GM12878 (cell line): Measurements from ENCODE around the gene RNPEP.

Experiments used
- BCL11A ChIP-seq: IDR thresholded peaks from 2 replicates; pipeline ENCODE4 v1.6.1; 2011; ENCODE audit warnings: low read depth, low read length
- BCLAF1 ChIP-seq: fragments of 450-650 bp; IDR thresholded peaks from 2 replicates; pipeline ENCODE4 v1.6.1; 2017; ENCODE audit warnings: antibody characterized with exemption, mild to moderate bottlenecking, moderate library complexity
- CTCF ChIP-seq, 3 experiments: IDR thresholded peaks in 2 of 3; conservative IDR thresholded peaks in 1 of 3; 2 replicates each; pipeline ENCODE4 v1.5.1; 2011; ENCODE audit warnings: low read depth in 3 of 3, low read length in 3 of 3, mild to moderate bottlenecking in 3 of 3, control low read depth in 2 of 3, moderate library complexity in 2 of 3, inconsistent platforms in 1 of 3, mixed read lengths in 1 of 3; ENCODE audit not compliant: control insufficient read depth in 2 of 3, insufficient read depth in 1 of 3; ENCODE audit errors: extremely low read depth in 1 of 3
- MAX ChIP-seq: IDR thresholded peaks from 2 replicates; pipeline ENCODE4 v1.6.1; 2012; ENCODE audit warnings: low read depth, low read length, improper control_type of control experiment
- MEF2A ChIP-seq: IDR thresholded peaks from 2 replicates; pipeline ENCODE4 v1.6.1; 2011; ENCODE audit warnings: low read depth, mild to moderate bottlenecking, low read length, moderate library complexity; ENCODE audit not compliant: insufficient read depth
- RELA ChIP-seq: fragments of 450-650 bp; IDR thresholded peaks from 2 replicates; pipeline ENCODE4 v1.8.0; 2014; ENCODE audit warnings: borderline replicate concordance; ENCODE audit not compliant: partially characterized antibody
- REST ChIP-seq: IDR thresholded peaks from 2 replicates; pipeline ENCODE4 v1.6.1; 2012; ENCODE audit warnings: mild to moderate bottlenecking, low read depth, low read length

GRCh38 chr1:202049129-202049528 lies 66.7 kb downstream of the RNPEP start:
- TF ChIP-seq MEF2A (no peak), REST (no peak), CTCF (IDR thresholded peaks at IDR 0.05 in 2 of 3, conservative IDR thresholded peaks at IDR 0.05 in 1 of 3; ENCODE audit: control insufficient read depth in 2 of 3, extremely low read depth in 1 of 3, insufficient read depth in 1 of 3, low read depth in 3 of 3, low read length in 3 of 3) (no peak), RELA (no peak), BCL11A (no peak), BCLAF1 (no peak), MAX (no peak)
